GM21381 (cell line): ENCODE measurements around the gene APRT.

Source experiments
- ATAC-seq: cut with Tn5 transposase; IDR thresholded peaks from one replicate; pipeline ENCODE4 v1.9.1; 2021; ENCODE audit warnings: mild to moderate bottlenecking, moderate library complexity; ENCODE audit not compliant: unreplicated experiment

APRT gene, protein sequence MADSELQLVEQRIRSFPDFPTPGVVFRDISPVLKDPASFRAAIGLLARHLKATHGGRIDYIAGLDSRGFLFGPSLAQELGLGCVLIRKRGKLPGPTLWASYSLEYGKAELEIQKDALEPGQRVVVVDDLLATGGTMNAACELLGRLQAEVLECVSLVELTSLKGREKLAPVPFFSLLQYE

DNA sequence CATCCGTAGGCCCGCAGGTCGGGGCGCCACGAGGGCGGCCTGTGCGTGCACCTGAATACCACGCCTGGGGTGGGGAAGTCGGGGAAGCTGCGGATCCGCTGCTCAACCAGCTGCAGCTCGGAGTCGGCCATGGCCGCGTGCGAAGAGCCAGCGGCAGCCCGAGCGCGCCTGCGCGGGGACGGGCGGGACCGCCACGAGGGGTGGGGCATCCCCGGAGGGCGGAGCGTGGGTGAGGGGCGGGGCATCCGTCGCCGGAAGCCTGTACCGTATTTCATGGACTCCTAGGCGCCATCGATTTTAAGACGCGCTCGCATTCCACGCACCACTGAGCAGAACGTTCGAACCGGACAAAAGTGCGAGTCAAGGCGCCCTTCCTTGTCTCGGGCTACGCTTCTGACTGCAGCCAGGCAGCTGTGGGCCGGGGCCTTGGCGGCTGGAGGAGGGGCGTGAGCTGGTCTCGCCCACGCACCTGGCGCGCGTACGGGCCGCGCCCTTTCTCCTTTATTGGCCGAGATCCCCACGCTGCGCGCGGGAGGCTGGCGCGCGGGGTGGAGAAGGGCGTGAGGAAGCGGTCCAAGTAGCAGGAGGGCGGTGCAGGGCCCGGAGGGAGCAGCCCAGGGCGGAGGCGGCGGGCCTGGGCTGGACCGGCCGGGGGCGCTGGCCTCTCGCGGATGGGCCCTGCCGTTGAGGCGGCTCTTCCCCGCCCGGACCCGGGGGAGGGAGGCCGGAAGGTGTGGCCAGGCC, at the start of gene APRT:
TSS of gene APRT (minus strand) at position 160 of the 744 bp plus-strand sequence. CDS start at position 131, 29 bp downstream.
- peak; percentile 63 for ATAC-seq

DNA sequence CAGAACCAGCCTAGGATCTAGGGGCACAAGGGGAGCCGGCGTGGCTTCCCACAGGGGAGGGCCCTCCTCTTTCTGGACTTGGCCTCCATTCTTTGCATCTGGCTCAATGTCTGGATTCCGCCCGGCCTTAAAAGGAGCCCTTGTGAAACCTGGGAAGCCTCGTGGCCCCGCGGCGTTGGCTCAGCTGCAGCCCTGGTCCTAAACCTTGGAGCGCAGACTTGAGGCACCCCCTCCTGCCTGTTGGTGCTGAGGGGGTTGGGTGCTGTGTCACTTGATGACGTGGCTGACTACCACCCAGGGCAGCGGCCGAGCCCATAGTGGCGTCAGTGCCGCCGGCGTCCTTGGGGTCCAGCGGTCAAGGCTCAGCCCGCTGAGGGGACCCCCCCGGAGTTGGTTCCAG, 49.6 kb upstream of the APRT start:
- no peak for ATAC-seq

DNA sequence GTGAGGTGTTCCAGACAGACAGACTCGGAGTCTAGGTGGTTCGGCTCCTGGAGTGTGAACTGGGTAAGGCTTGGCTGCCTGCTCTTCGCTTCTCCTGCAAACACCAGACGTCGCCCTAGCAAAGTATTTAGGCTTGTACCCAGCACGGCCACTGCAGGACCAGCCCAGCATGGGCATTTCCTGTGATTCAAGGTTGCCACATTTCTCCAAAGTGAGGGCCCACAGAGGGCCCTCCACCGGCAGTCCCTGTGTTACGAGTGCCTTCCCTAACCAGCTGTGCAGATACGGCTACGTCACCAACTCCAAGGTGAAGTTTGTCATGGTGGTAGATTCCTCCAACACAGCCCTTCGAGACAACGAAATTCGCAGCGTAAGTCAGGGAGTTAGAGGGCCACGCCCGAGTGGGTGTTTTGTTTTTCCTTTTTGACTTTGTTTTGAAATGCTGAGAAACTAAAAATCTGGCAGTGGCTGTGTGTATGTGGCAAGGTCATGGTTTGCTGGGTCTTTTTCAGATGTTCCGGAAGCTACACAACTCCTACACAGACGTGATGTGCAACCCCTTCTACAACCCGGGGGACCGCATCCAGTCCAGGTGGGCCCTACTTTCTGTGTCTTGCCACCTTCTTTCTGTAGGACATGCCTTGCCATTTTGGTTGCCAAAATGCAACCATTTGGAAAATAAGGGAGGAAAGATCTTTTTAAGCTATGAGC, 47.8 kb upstream of the APRT start:
- no peak for ATAC-seq

DNA sequence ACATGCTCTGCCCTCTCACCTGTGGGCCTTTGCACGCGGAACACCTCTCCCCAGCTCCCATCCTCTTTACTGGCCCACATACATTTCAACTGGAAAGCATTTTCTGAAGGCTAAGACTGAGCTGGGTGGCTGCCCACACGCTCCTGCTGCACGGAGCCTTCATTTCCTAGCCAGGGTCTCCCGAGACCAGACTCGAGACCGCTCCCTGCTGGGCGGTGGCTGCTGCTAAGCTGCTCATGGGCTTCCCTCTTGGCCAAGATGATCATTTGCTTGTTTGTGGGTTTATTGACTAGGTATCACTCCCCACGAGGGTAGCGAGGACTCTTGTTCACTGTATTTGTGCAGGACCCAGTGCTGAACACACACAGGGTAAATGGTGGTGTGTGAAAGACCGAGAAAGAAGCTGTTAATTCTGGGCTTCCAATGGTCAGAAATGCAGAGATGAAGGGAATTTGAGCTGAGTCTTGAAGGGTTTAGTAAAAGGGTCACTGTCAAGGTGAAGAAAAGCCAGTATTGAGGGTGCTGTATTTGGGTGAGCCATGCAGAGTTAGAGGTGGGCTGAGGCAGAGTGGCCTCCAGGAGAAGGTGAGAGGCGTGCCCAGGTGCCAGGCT, 46.1 kb upstream of the APRT start:
- peak; percentile 36 for ATAC-seq

DNA sequence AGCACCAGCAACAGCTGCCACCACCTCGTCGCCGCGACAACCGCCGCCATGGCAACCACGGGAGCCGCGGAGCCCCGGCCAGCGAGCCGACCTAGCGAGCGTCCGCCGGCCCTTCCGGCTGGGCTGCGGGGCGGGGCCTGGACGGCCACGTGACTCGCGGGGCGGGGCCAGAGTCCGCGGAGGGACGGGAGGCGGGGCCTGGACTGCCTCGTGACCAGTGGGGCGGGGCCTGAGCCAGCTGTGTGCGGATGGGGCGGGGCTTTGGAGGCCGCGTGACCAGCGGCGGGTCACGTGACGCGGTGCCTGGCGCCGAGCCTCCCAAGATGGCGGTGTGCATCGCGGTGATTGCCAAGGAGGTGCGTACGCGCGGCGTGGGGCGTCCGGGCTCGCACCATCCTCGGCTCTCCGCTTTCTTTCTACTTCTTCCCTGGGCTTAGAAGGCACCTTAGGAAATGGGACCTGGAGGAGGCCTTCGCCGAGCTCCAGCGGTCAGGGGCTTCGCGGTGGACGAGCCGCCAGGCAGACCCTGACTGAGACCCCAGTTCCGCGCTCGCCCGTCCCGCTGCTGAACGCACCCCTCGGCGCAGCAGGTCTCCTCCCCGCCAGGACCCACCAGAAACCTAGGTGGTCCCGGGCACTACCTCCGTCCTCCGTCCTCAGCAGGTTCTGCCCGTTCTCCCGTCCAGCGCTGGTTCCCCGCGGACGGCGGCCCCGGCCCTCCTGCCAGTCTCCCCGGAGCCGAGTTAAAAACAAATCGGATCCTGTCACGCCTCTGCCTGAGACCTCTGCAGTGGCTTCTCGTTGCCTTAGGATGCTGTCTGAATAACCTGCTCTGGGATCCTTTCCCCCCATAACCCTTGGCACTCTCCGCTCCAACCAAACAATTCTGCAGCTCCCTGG, 45.4 kb upstream of the APRT start, which contains the start of the genes GALNS and TRAPPC2L:
TSS of gene GALNS (minus strand) at position 120 of the 900 bp plus-strand sequence. CDS start at position 50, 70 bp downstream.
TSS of gene TRAPPC2L (plus strand) at position 300 of the 900 bp plus-strand sequence. CDS start at position 324, 24 bp downstream.
- peak; percentile 82 for ATAC-seq

DNA sequence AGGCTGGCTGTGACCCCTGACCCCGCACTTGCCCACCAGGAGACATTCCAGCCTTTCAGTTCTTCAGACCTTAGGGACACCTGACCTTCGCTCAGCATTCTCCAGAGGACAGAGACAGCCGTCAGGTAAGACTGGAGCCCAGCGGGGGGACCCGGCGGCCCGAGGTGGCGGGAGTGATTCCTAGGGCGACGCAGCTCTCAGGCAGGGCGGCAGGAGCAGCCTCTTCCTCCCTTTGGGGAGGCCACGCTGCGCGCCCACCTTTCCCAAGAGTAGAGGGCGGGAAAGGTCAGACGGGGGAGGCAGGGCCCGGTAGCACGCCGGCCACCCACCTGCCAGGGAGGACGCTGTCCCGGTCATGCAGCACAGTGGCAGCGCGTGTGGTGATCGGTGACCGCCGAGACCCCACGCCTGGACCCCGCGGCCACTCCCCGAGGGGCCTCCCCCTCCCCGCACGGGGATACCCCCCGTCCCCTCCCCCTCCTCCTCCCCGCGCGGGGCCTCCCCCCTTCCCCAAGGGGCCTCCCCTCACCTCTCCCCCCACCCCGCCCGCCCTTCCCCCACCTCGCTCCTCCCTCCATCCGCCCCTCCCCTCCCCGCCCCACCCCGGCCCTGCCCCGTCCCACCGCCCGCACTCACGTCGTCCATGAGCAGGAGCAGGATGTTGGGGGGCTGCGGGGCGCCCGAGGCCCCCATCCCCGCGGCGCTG, 44.5 kb upstream of the APRT start:
- ATAC-seq: no peak

DNA sequence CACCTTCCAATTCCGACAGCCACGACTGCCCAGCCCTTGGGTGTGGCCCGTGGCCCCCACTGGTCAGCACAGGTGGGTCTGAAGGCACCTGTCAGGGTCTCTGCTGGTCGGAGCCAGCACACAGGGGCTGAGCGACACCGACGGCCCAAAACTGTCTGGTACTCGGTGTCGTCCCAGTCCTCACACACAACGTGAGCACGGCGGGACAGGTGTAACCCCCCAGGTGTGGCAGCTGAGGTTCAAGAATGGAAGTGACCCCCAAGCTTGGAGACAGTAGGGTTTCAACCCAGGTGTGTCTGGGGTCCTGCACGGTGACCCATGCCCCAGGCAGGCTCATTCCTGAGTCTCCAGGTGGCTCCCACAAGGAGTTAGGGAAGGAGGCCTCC, 44.0 kb upstream of the APRT start:
- no peak for ATAC-seq

DNA sequence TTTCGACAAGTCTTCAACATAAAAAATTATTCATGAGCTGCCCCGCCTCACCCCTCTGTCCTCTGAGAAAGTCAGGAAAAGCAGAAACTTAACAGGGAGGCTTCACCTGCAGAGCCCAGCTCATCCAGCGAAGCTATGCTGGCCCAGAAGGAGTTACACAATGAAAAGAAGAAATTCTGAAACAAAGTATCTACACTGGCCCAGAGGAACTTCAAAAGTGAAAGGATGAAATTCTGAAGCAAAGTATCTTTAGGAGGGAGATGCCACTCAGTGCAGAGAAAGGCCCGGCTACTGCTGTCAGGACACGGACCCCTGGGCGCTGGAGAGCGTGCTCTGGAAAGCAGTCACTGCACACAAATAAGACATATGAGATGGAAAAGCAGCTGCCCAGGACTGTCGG, 43.4 kb upstream of the APRT start:
- ATAC-seq: no peak

DNA sequence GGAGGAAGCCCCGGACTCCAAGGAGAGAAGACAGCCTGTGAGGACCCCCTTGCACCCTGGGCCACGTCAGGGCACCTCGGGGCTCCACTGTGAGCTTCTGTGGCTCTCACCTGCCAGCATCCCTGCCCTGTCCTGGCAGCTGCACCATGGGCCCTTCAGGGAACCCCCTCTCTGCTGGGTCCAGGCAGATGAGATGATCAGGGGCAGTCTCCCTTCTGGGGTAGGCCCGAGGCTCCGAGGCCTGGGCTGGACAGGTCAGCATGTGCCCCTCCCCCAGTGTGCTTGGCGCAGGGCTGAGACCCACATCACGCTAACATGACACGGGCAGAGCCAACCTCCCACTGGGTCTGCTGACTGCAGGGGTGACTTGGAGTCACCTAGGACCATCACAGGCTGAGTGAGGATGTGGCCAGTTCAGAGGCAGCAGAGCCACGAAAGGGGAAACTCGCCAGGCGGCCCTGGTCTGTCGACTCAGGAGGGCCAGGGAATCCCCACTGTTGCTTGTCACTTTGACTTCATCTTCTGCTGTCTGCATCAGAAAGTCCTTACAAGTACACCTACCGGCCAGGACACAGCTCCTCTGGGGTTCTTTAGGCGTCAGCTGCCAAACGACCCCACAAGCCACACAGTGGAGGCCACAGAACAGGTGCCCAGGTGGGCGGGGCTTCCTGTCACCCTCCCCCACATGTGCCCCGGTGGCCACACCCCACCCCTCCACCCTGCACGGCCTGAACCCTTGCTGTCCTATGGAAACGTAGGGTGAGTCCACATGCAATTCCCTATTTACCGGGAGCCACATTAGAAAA, 42.8 kb upstream of the APRT start:
- no peak for ATAC-seq

DNA sequence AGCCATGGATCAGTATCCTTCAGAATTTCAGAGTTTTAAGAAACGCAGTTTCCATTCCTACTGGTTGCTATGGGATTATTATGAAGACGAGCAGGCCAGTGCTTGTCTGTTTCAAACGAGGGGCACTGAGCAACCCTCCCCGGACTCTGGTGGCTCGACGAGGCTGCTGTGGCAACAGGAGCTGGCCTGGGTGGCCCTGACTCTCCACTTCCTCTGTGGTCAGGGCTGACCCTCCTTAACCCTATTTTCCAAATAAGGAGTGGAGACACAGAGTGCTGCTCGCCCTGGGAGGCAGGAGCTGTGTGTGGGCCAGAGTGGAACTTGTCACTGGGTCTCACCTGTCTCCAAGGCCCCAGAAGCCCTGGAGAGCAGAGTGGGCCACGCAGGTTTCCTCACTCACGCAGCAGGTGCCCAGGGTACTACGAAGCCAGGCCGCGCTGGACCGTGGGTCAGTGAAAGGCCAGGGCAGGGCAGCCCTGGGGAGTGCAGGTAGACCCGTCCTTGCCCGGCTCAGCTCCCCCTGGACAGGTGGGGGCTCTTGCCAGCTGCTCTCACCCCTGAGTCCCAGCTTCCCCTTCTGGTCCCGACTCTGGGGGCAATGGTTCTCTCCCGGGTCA, 41.7 kb upstream of the APRT start:
- ATAC-seq: no peak

DNA sequence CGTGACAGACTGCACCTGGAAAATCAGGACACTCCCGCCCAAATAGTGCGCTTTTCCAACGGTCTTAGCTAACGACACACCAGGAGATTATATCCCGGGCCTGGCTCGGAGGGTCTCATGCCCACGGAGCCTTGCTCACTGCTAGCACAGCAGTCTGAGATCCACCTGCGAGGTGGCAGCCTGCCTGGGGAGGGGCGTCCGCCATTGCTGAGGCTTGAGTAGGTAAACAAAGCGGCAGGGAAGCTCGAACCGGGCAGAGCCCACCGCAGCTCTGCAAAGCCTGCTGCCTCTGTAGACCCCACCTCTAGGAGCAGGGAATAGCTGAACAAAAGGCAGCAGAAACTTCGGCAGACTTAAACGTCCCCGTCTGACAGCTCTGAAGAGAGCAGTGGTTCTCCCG, 39.9 kb upstream of the APRT start:
- ATAC-seq: no peak

DNA sequence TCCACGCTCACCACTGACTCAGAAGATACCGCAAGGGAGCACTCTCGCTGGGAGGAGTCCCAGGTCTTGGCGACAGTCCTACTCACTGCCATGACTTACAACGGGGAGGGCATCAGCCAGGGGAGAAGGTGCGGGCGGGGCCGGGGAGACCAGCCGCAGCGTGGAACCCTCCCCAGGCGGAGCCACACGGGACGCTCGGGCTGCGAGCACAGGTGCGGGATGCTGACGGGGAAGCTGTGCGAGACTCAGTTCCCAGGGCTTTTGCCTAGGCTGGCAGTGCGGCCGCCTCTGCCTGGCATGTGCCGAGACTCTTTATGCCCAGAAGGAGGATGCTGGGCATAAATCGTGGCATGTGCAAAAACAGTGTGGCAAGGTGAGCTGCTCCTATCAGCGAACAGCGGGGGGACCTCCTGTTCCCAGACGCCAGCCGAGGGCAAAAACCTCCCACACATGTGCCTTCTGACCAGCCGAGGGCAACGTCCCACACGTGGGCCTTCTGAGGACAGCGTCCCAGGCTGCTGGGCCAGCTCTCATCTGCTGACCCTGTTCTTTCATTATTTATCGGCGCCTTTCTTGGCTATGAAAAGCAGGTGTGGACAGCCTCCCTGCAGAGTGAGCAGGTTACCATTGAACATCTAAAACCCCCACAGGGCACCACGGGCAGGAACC, 38.9 kb upstream of the APRT start:
- no peak for ATAC-seq

DNA sequence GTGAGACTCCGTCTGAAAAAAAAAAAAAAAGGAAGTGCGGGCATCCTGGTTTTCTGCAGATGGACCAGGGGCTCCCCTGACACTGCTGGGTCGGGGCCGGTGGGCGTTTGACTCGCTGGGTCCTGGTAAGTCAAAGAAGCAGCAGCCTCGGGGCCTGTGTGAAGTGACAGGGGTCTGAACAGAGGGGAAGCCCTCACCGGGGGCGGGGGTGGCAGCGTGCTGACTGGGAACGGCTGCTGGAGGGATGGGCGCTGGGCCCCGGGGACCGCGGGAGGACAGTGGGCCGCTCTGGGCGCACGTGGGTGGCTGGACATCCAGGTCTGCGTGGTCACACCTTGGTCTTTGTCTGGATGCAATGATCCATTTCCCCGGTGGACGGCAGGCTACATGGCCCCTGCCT, 36.8 kb upstream of the APRT start:
- ATAC-seq: no peak

DNA sequence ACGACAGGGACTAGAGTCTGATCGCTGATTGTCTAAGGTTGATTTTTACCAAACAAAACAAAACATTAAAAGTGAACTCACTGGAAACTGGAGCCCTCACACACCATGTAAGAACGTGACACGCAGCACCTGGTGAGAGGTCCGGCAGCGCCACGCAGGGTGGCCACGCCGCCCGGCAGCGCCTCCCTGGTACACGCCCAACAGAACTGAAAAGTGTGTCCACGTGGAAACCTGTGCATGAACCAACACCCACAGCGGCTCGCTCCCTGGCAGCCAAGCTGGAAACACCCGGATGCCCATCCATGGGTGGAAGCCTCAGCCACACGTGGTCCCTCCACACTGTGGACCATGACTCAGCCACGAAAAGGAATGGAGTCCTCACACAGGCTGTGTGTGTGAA, 35.9 kb upstream of the APRT start:
- no peak for ATAC-seq

DNA sequence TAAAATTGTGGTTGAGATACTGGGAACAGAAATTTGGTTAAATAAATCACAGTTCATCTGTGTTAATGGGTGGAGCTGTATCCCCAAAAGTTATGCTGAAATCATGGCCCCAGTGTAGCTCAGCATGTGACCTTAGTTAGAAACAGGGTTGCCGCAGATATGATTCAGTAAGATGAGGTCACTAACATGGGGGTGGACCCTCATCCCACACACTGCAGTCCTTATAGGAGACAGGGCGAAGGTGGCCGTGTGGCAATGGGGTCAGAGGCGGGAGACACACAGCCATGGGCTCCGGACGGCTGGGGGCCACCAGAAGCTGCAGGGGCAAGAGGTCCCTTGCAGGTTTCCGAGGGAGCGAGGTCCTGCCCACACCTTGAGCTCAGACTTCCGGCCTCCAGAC, 34.4 kb upstream of the APRT start:
- ATAC-seq: no peak

DNA sequence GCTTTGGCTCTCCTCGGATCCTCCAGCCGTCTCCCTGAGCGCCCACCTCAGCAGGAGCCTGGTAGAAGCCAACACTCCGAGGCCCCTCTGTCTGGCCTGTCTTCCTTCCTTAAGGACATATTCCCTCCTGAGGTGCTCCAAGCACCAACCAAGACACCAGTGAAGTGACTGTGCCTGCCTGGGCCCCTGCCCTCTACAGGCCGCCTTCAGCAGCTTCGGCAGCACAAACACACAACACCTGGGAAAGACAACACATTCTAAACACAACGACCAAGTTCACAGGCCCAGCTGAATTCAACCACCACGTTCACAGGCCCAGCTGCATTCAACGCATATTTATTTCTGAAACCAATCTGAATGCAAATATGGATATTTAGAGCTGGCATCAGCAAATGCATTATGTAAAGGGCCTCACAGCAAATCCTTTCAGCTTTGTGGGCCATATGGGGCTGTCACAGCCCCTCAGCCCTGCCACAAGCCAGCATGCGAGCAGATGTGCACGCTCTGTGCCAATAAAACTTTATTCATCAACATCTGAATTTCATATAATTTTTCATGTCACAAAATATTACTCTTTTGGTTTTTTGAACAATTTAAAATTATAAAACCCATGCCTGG, 32.8 kb upstream of the APRT start:
- ATAC-seq: no peak

DNA sequence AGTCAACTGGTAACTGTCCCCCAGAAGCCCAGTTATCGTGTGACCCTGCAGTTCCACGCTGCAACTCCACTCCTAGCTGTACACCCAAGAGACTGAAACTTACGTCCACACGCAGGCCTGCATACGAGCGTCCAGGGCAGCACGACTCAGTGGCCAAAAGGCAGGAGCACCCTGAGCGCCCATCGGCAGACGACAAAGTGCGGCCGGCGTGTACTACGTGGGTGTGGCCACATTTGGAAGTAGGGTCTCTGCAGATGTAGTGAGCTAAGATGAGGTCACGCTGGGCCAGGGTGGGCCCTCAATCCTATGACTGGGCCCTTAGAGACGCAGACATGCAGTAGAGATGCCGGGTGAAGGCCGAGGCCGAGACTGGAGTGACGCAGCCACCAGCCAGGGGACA, 31.5 kb upstream of the APRT start:
- no peak for ATAC-seq

DNA sequence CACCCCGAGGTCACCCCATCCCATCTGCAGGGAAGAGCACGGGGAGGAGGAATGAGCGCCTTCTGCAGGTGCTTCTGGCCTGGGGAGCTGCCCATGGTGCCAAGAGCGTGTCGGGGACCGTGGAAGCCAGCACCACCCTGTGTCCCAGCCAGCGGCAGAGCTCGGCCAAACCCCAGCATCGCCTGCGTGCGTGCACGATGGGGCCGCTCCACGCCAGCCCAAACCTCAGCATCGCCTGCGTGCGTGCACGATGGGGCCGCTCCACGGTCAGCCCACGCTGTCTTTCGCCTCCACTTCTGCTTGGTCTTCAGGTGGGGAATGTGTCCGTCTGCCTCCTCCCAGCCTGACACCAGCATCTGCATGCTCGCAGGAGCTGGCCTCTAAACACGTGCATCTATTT, 31.1 kb upstream of the APRT start:
- ATAC-seq: no peak
